LNCaP clone FGC (cell line): ENCODE data around the gene ADAMTS20.

Source experiments
- DNase-seq: peaks from one replicate; pipeline ENCODE4 v3.0.0-alpha.2; 2011; ENCODE audit warnings: low read depth
- H3K4me3 ChIP-seq: 2 replicates; pipeline ENCODE4 v1.5.1; 2011; ENCODE audit warnings: mild to moderate bottlenecking, low read depth, low read length, control low read depth
- CTCF ChIP-seq: IDR thresholded peaks from 2 replicates; pipeline ENCODE4 v1.5.1; 2012; ENCODE audit warnings: mild to moderate bottlenecking; ENCODE audit not compliant: control insufficient read depth, insufficient read depth; ENCODE audit errors: extremely low read depth

The ADAMTS20 gene

GRCh38 chr12:43308776-43309175 is 243.2 kb downstream of the ADAMTS20 start:
- TF ChIP-seq CTCF: no peak
- no peak for DNase-seq
- H3K4me3 ChIP-seq: no peak overlapping the region

GRCh38 chr12:43307126-43307525 is 244.9 kb downstream of the ADAMTS20 start:
- no peak for DNase-seq
- TF ChIP-seq CTCF: no peak
- no peak overlapping the region for H3K4me3 ChIP-seq

GRCh38 chr12:43306066-43306465 is 245.9 kb downstream of the ADAMTS20 start:
- DNase-seq: no peak
- TF ChIP-seq CTCF: no peak
- no peak overlapping the region for H3K4me3 ChIP-seq

GRCh38 chr12:43305065-43305464 is 246.9 kb downstream of the ADAMTS20 start:
- no peak overlapping the region for H3K4me3 ChIP-seq
- no peak for TF ChIP-seq CTCF

More at GRCh38 chr12:43305065-43305464, 246.9 kb downstream of the ADAMTS20 start:
- no peak for DNase-seq
